ENCODE measurements around the gene ARSI.

ARSI gene

DNA sequence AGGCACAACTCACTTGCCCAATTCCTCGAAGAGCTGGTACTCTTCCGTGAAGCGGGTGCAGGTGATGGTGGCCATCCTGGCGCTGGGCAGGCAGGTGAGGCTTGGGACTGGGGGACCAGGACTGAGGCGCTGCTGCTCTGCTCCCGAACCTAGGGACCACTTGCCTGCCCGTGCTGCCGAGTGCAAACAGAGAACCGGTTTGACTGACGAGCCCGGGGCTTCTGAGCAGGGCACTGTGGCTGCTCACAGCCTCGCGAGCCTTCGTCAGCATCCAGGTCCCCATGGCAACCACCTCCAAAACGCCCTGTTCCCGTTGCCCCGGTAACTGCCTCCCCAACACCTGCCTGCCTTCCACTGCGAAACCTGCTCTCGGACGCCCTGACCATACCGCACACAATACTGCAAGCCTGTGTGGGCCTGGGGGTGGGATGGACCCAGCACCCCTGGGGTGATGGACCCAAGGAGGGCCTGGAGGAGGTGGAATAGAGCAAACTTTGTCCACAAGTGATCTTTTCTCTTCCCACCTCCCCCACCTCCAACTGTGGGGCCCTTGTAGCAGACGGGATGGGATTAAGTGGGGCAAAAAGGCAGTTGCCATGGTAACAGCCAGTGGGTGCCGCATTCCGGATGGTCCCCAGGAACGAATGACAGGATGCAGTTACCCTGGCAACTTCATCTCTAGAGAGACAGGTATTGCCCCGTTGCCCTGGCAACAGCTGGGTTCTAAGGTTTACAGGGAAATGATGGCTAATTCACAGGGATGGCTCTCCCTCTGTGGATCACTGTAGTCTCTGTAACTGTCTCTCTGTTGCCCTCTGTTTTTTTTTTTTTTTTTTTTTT, 12.9 kb downstream of the ARSI start, which contains the start of gene CAMK2A:
Gene CAMK2A (minus strand): TSS at position 223 of the 840 bp plus-strand sequence. CDS start 148 bp downstream, at position 75.
- no peak for DNase-seq

DNA sequence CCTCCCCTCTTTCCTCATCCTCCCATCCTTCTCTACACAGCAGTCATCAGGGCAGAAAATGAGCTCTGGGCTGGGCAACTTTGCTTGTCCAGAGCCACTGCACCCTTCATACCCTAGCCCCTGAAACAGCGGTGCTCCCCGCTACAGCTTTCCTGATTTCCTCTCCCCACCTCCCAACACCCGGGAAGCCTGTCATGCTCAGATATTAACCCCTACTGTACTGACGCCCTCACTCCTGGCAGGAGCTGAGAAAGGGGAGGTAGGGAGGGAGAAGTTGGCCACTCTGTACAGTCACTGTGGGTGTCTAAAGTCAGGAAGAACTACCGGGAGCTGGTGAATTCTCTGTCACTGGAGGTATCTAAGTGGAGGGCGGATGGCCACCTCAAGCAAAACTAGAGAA, 13.9 kb downstream of the ARSI start:
- no peak for DNase-seq

DNA sequence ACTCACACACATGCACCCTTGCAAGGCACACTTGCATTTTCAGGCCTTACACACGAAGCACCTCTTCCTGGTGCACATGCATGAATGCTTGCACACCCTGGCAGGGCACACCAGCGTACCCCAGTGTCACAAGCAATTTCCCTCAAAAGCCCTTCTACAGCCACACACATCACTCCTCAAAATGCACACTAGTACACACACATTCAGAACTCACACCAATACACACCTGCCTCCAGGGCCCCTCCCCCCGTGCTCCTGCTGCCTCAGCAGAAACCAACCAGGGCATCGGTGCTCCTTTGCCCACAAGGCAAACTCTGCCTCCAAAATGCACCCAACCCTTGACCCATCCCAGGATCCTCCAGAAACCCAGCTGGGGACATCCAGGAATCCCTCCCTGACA, 14.3 kb downstream of the ARSI start:
- no peak for DNase-seq

DNA sequence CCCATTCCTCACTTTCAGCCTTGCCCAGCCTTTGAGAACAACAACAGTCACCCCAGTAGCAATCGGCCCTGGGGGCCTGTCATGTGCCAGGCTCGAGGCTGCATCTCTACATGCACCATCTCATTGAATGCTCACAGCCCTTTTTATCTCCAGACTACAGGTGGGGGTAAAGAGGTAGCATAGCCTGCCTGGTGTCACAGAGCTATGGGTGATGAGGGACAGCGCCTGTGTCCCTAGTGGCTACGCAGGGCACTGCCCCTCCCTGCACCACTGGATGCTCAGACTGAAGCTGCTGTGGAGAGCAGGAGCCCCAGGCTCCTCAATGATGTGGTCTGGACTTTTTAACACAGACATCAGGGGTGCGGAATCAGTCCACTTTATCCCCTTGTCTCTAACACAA, 15.9 kb downstream of the ARSI start:
- DNase-seq: no peak

DNA sequence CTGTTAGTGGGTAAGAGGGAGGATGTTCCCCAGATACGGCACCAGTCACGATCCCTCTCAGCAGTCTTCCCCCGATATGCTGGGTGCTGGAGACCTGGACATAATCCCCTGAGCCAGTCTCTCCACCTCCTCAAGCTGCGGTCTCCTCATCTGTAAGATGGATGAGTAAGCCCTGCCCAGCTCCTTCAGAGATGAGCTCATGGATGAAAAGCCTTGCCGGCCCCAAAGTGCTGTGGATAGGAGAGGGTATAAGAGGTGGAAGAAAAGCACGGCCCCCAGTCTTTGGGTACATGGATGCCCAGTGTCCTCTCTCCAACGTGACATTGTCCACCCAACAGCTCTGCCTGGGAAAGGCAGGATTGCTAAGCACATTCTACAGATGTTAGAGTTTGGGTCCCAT, 17.6 kb downstream of the ARSI start:
- no peak for DNase-seq

DNA sequence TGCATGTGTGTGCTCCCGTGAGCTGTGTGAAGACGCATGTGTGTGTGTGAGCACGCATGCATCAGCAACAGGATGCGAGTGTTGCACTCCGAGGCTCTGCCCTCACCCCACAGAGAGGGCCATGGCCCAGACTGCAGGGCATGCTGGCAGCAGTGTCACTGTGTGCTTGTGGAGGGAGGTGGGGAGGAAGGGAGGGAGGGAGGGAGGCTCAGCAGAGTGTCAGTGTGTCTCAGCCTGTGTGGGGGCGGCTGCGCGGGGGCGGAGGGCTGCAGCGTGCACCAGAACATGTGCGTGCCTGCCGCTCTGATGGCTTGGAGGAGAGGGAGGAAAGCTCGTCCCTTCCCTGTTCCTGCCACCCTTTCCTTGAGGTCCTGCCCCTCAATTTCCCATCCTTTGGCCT, 18.4 kb downstream of the ARSI start:
- no peak for DNase-seq

DNA sequence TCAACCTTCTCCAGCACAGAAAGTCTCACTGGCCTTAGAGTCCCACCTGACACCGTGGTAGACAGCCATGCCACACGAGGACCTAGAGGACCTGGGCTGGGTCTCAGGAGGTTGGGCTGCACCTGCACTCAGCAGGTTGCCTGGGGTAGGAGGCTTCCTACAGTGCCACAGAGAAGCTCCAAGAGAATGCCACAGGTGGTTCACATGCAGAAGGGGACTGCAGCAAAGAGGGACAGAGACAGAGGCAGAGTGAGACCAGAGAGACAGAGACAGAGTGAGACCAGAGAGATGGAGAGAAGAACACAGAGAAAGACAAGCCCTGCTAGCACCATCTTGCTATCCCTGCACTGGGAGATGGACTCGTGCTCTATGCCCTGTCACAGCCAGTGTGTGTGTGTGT, 18.8 kb downstream of the ARSI start:
- DNase-seq: no peak

DNA sequence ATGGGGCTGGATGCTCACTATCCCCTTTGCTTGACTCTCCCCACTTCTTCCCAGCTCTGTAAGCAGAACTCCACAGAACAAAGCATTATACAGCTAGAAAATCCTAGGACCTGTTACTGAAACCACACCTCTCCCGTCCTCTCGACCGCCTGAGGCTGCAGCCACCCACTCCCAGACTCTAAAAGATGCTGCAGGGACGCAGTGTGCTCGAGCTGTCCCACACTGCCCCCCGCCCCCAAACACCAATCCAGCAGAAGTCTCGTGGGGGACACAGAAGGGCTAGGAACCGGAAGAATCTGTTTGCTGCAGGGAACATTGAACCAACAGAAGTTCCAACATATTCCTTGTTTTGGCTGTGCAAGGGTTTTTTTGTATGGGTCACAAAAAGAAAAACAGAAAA, 20.7 kb downstream of the ARSI start:
- DNase-seq: no peak

DNA sequence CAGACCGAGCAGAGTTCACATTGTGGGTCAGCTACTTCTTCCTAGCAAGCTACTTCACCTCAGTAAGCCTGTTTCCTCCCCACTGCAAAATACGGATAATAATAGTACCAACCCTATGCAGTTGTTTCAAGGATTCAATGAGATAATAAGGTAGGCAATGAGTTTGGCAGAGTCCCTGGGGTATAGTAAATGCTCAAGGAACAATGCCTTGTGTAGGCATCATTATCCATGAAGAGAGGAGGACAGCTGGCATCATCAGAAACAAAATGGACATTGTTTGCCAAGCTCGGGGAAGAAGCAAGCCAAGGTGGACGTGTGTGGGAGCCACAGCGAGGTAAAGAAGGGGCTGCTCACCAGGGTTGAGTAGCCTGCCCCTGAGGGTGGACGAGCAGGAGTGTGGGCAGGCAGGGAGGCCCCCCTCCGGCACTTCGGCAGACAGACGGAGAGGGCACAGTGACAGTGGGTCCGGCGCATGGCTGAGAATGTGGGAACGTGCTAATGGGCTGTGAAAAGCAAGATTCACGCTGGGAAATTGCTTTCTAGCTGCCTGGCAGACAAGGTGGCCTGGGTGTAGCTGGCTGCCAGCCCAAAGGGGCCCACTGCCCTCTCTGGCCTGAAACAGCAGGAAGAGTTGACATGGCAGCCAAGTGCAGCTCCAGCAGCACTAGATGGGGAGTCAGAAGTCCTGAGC, 23.2 kb downstream of the ARSI start:
- no peak for DNase-seq

DNA sequence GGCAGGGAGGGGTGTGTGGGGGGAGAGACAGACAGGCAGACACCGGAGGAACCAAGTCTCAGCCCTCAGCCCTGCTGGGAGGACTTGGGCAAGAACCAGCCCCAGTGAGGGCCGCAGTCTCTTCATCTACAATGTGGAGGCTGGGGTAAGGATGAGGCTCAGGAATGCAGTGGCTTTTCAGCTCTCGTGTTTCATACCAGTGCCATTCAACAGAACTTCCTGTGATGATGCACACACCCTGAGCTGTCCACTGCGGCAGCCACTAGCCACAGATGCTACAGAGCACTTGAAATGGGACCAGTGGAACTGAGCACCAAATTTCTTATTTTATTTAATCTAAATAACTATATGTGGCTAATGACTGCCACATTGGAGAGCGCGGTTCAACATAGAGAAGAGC, 23.8 kb downstream of the ARSI start:
- DNase-seq: no peak

DNA sequence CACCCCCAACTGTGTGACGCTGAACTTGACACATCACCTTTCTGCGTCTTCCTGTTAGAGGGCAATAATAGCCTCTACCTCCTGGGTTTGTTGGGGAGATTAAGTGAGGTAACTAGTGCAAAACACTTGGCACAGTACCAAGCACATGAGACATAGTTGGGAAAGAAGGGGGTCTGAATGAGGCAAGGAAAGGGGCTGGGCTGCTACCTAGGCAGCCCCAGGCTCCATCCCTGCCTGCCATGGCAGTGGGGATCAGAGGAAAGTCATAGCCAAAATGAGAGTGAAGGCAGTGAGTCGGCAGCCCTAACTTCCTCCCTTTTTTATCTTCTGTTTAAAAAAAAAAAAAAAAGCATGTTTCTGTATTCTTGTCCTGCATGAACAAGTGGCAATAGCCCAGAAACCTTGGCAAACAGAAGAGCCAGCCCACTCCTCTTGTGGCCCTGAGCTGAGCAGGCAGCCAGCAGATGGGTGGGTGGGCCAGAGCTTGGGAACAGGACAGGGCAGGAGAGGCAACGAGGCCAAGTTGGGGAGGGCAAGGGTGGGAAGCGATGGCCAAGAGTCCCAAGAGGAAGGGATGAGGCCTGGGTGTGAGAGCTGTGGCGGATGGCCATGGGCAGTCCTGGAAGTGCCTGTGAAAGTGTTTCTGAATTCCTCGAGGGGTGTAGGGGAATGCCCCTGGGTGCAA, 24.5 kb downstream of the ARSI start:
- DNase-seq: no peak

DNA sequence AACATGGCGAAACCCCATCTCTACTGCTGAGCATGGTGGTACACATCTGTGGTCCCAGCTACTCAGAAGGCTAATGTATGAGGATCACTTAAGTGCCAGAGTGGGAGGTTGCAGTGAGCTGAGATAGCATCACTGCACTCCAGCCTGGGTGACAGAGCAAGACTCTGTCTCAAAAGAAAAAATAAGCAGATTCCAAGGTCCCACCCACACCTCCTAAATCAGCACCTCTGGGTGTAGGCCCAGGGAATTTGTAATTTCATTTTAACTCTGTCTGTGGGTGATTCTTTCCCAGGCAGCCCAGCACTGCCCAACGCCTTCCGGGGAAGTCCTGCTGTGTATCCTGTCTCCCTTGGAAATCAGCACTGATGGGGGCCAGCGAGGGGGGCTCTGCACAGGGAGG, 25.7 kb downstream of the ARSI start:
- DNase-seq: no peak

DNA sequence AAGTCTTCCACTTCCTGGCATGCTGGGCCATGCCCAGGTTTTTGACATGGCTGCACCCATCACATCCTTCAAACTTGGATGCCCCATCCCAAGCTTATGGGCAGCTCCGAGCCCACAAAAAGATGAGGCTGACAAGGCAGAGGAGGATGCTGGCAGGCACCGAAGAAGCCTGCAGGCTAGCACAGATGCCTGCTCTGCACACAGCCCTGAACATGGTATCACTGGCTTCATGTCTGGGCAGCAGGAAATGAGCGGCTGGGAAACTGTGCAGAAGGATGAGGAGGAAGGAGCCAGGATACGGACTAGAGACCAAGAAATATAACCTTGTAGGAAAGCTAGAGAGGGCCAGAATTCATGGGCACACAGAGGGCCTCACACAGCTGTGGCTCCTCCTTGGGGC, 27.9 kb downstream of the ARSI start:
- DNase-seq: no peak

DNA sequence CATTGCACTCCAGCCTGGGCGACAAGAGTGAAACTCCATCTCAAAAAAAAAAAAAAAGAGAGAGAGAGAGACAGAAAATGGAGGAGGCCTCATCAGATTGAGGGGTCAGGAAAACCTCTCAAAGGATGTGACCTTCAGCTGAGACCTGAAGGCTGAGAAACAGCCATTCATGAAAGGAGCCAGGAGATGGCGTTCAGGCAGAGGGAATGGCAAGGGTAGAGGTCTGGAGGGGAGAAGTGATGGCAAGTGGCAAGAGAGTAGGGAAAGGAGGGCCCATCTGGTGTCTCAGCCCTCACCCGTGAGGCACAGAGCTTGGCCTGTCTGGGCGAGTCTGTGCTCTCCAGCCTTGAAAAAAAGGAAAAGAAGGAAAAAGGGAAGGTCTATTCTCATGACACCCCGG, 30.2 kb downstream of the ARSI start:
- DNase-seq: no peak

DNA sequence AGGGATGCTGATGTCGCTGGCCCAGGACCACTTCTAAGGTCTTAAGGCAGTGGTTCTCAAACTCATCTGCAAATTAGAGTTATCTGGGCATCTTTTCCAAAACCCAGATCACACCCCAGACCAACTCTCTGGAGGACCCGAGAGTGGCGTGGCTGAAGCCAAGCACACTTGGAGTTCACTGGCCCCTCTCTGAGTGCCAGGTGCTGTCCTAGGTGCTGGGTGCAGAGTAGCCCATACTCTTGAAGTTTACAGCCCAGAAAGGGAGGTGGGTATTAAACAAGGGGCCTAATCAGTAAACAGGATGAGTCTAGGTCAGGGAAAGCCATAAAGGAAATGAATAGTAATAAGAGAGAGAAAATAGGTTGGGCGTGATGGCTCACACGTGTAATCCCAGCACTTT, 30.8 kb downstream of the ARSI start:
- DNase-seq: no peak

DNA sequence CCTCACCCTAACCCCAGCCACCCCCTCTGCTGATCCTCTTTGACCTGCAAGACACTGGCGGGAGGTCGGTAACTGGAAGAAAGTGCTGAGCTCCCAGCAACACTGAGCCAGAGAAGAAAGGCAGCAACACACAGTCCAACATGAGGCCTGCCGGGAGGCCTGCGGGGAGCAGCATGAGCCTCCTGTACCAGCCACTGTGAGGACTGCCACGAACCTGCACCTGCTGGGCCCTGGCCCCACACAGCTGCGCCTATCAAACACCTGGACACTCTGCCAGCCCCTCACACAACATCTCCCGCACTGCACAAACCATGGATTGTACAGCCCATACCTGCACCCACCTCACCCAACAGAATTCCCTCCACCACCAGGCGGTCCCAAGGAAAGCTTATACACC, 31.4 kb downstream of the ARSI start:
- no peak for DNase-seq

DNA sequence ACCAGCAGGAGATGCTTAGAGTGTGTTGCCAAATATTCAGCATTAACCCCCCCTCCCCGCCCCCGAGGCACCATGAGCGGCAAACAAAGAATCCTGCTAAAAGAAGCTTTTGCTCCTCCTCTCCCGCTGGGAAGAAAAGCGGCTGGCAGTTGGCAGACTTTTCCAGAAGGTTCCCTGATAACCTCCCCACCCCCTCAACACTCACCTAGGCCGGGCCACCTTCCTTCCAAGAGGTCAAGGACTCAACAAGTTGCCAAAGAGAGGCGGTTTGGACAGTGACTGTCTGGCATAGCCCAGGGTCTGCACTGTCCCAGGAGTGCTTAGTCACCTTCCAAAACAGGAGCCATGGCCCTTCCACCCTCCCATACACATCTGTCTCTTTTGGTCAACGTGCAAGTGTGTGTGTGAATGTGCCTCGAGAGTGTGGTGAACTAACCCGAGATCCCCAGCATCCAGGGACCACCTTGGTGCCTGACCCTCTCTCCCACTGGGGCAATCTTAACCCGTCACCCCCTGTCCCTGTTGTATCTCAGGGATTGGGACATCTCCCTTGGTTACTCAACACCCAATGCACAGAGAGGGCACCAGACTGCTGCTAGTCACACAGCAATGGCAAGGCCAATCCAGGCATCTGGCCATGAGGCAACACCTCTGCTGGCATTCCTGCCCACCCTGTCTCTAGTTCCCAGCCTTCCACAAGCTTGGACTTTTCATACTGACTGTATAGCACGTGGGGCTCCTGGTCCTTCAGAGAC, 32.0 kb downstream of the ARSI start:
- DNase-seq: no peak

DNA sequence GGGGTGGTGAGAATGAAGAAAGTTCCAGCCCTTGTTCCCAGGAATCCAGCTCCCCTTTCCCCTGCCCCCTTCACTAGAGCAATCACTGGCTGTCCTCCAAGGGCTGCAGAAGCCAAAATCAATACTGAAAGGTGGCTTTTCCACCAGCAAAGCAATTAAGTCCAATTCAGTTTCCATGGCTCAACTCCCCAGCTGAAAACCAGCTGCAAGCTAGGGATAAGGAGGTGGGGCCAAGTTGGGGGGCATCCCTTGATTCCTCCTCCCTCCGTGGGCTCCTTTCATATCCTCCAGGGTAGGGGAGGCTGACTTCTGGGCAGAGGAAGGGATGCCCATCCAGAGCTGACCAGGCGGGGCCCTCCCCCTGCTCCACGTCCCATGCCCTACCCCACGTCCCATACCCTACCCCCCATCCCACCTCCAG, 35.8 kb downstream of the ARSI start:
- DNase-seq: no peak

DNA sequence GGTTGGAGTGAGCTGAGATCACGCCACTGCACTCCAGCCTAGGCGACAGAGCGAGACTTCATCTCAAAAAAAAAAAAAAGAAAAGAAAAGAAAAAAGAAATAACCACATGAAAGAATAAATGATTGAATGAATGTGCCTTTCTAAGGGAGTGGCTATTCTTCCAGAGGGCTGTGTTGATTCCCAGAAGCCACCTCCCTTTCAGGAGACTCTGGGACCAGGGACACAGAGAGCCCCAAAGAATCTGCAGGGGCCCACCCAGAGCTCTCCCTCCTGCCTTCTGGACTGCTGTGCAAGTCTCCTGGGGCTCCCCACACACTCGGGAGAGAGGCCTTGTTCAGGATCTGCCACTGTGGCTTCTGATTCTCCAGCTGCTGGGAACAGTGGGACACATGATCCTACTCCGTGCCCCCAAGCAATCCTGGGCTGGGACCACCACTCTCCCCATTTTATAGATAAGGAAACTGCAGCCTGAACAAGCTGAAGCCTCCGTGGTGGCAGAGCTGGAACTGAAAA, 36.8 kb downstream of the ARSI start:
- no peak for DNase-seq

DNA sequence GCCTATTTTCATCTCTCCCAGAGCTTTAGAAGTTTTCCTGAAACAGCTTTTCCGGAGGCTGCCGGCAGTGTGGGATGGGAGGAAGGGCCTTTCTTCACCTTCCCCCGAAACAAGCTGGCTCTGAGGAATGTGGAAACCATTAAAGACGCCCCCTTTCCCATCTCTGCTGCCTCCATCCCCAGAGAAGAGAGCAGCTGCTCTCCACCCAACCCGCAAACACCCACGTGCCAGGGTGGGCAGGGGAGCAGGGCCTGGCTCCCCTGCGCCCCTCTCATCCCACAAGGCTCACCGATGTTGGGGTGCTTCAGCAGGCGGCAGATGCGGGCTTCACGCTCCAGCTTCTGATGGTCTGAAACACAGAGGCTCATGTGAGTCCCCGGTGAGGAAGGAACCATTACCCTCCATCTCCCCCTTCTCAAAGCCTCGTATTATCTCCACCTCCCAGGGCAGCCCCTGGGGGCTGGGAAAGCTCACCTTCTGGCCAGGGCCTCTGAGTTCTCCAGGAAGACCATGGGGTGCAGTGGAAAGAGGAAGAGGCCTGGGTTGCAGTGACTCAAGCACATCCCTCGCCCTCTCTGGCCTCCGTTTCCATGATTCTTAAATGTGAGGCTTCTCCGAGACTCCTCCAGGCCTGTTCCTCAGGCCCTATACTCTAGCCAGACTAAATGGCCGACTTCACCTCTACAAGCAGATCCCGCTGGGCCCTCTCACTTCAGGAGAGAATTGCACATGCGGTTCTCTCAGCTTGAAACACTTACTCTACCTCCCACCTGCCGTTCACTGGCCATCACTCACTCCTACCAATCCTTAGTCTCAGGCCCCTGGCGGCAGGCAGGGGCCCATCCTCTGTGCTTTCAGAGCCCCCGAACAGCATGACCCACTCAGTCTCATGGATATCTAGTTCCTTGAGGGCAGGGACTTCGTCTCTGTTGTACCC, 37.8 kb downstream of the ARSI start:
- no peak for DNase-seq

DNA sequence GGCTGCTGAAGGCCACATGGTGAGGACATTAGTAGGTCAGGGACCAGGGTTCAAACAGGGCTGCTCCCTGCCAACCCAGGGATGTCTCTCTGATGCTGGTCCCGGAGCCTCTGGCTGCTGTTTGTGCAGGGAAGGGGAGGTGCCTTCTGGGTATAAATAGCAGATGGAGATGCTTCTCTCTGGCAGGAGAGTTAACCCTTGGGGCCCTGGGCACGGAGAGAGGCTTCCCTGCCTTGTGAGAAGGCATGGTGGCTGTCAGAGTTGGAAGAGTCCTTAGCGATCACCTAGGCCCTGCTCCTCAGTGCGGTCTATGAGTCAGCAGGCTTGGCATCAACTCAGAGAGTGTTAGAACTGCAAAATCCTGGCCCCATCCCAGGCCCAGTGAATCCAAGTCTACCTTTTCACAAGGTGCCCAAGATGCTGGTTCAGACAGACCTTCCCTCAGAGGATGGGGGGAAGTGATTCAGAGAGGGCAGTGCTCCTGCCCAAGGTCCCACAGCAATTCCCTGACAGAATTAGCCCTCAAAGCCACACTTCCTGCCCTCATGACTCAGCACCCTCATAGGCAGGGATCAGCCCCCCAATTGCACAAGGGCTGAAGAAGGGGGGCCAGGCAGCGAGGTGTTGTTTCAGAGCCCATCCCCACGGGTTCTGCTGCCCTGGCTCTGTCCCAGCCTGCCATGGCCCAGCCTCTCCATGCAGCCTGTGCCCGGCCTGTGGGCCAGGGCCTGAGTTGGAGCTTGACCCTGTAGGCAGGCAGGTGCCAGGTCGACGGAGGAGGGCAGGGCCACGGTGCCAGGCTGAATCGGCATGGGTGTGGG, 38.7 kb downstream of the ARSI start:
- DNase-seq: no peak

All from NCI-H526 treated with DMSO at 0.1 percent for 48 hours (cell line).